GM12801 (cell line): ENCODE results near the gene NAP1L1.

Experiments used
- TF ChIP-seq, protein P1 (sequence below): IDR thresholded peaks from one replicate; pipeline ENCODE4 v1.5.1; 2011; ENCODE audit warnings: control low read depth; ENCODE audit not compliant: insufficient read length; ENCODE audit errors: extremely low read depth

Gene NAP1L1

DNA sequence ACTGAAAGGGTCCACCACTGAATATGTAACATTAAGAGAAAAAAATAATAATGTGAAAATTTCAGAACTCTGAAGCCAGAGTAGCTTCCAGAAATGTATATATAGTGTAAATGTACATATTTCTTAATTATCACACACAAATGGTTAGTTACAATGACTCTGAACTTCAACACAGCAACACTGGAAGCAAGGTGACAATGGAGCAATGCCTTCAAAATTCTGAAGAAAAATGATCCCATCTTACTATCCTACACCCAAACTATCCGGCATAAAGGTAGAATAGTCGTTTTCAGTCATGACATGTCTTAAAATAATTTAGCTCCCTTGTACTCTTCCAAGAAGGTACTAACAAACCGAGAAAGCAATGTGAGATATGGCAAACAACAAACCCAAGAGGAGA, 11.9 kb downstream of the NAP1L1 start:
- TF ChIP-seq, protein P1, sequence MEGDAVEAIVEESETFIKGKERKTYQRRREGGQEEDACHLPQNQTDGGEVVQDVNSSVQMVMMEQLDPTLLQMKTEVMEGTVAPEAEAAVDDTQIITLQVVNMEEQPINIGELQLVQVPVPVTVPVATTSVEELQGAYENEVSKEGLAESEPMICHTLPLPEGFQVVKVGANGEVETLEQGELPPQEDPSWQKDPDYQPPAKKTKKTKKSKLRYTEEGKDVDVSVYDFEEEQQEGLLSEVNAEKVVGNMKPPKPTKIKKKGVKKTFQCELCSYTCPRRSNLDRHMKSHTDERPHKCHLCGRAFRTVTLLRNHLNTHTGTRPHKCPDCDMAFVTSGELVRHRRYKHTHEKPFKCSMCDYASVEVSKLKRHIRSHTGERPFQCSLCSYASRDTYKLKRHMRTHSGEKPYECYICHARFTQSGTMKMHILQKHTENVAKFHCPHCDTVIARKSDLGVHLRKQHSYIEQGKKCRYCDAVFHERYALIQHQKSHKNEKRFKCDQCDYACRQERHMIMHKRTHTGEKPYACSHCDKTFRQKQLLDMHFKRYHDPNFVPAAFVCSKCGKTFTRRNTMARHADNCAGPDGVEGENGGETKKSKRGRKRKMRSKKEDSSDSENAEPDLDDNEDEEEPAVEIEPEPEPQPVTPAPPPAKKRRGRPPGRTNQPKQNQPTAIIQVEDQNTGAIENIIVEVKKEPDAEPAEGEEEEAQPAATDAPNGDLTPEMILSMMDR: no peak

DNA sequence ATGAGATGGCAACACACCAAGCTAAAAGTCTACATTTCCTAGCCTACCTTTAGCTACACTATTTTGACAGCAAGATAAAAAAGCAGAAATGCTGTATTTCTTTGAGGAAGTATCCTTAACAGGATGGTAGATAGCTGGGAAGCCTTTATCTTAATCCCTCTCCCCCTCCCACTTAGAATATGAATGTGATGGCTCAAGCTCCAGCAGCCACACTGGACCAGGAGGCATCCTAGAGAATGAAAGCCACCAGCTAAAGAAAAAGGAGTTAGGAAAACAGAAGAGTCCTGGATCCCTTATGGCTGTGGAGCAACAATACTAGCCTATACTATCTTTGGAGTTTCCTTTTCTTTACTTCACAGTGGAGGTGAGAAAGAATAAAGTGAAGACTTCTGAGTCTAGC, 15.1 kb downstream of the NAP1L1 start:
- TF ChIP-seq, protein P1: no peak

DNA sequence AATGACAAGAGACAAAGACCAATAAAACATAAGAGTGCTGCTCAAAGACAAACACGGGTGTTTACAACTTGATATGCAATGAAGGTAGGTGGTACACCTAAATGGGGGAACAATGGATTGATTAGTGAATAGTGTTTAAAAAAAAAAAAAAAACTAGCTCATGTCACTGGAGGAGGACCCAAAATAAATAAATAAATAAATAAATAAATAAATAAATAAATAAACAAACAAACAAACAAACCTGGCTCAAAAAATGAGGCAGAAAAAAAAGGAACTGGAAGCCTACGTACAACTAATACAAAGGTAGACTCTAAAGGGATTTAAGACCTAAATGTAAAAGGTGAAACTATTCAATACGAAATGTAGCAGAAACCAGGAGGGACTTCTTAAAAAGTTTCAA, 18.6 kb downstream of the NAP1L1 start:
- TF ChIP-seq, protein P1: no peak

DNA sequence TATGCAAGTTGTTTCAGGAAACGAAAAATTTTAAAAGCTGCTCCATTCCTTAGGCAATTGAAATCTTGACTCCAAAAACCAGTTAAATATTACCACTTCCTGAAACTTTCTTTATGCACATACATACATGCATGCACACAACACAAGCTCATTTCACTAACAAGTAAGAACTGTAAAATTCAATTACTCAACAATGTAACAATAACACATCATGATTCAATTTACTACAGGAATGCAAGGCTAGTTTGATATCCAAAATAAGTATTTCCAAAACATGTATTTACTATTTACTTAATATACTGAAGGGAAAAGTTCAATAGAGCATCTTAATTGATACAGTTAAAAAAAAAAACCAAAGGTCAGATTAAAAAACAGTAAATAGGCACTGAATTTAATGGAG, 19.6 kb downstream of the NAP1L1 start:
- TF ChIP-seq, protein P1: no peak

DNA sequence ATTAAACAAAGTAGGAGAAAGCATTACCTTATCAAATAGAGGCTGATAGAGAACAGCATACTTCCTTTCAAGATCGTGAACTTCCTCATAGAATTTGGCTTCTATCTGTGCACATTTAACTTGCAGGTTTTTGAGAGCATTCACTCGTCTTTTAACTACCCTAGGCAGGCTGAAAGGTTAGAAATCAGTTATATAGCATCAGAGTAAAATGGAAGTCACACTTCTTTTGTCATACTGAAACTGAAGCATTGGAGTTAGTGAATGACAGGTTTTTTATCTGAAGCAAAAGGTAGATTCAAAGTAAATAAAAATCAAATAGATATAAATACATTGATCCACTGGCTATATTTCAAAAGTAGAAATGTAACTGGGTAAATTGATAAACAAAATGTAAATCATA, 24.4 kb downstream of the NAP1L1 start:
- TF ChIP-seq, protein P1: no peak

DNA sequence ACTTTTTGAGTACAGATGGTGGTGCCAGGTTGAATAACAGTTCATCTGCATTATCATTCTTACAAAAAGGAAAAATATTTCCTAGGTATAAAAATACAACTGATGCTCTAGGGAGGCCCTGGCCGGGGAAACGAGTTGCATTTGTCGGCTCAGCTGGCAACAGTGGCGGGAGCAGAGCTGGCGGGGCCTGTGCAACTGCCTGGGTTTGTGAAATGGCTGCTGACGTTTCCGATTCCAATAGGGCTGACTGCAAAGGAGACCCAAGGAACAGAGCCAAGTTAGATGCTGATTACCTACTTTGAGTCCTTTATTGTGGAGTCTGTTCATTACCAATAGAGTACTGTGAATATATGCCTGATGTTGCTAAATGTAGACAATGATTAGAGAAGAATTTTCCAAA, 27.2 kb downstream of the NAP1L1 start:
- TF ChIP-seq, protein P1: no peak

DNA sequence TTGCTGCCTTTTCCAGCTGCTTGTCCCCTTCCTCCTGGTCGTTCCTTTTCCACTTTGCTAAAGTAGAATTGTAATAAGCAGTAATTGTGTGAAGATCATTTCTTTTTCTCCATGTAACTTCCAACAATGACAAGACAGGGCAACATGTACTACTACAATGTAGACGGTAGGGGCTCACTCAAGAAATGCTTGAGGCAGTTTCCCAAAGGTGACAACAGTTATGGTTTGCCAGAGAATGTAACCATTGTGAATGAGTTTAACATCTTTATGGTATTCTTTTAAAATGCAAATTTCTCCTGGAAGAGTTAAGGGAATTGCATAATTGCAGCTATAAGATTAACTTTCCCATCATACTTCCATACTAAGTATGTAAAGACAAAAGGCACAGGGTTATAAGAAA, 29.1 kb downstream of the NAP1L1 start:
- TF ChIP-seq, protein P1: no peak
